ENCODE results near the gene CNKSR3.

DNA sequence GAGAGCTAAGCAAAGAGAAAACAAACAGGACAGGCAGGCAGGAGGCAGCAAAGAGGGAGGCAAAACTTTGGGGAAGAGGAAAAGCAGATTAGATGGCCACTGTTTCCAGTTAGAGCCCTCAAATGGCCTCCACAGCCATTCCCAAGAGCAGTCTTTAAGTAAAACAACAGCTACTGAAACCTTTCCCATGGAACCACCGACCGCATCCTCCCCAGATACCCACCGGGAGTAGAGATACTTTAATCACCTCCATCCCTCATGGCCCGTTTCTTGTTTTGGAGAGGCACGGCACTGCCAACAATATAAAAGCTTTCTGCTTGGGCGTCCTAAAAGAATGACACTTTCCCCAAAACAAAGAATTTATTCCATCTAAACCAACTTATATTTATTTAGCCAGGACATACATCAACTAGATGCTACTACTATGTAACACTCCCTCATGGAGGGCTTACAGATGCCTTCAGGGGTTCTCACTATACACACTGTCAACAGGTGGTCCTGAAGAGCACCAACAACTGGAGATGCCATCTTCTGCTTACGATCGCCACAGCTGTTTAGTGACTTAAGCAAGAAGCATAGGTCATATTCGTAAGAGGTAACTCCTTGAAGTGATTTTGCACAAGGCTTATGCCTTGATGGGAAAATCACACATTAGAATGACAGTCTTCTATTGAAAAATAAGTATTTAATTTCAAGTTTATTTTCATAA, 43.4 kb downstream of the CNKSR3 start:
- TF ChIP-seq POLR2A (IDR thresholded peaks at IDR 0.05; ENCODE audit: low read depth, low read length) (no peak), TAF1 (IDR thresholded peaks at IDR 0.05; ENCODE audit: borderline replicate concordance, low read depth, low read length) (no peak), POLR2AphosphoS5 (IDR thresholded peaks at IDR 0.05; ENCODE audit: low read depth, low read length) (no peak)
